Neural progenitor cell (in vitro differentiated cells): ENCODE results near the gene CLDN7.

Experiments
- CTCF ChIP-seq: fragments of 200-600 bp; sonication (generic); IDR thresholded peaks from 2 replicates; pipeline ENCODE4 v1.5.1; 2017; ENCODE audit warnings: antibody characterized with exemption, mild to moderate bottlenecking
- EZH2 ChIP-seq: fragments of 200-600 bp; sonication (generic); IDR thresholded peaks from 2 replicates; pipeline ENCODE4 v1.6.1; 2017; ENCODE audit warnings: antibody characterized with exemption, mild to moderate bottlenecking, moderate library complexity
- EZH2phosphoT487 ChIP-seq: fragments of 200-600 bp; sonication (generic); IDR thresholded peaks from 2 replicates; pipeline ENCODE4 v1.6.1; 2017; ENCODE audit warnings: antibody characterized with exemption

GRCh38 chr17:7253082-7253481 is 9.2 kb downstream of the CLDN7 start:
- TF ChIP-seq CTCF, result no peak
- no peak for TF ChIP-seq EZH2
- no peak for TF ChIP-seq EZH2phosphoT487
